HEK293 (cell line): Measurements from ENCODE around the gene KMO.

ENCODE experiments used
- CTCF ChIA-PET: fragments of 350-600 bp; formaldehyde crosslinking; extraction: SDS; loops from one replicate; lab custom pipeline; 2021; ENCODE audit warnings: antibody characterized with exemption; lab: Yijun Ruan, JAX
- POLR2A ChIA-PET: fragments of 300-600 bp; formaldehyde crosslinking; extraction: SDS; loops from one replicate; lab custom pipeline; 2020; ENCODE audit warnings: antibody characterized with exemption, inconsistent platforms; lab: Yijun Ruan, JAX
- H3K27ac ChIP-seq: fragments of 200-500 bp; sonication (Bioruptor generic); 2 replicates; pipeline ENCODE4 v1.5.1; 2014; ENCODE audit warnings: low read depth, low read length, control low read depth, inconsistent platforms; ENCODE audit errors: extremely low read depth
- H3K36me3 ChIP-seq, 2 experiments: fragments of 200-500 bp in 1 of 2; sonication (Bioruptor generic) in 1 of 2; 1 replicate in 1 of 2; 2 replicates in 1 of 2; pipeline ENCODE4 v1.5.1; 2014 to 2017; ENCODE audit warnings: inconsistent platforms in 2 of 2, low read length in 2 of 2; ENCODE audit not compliant: control insufficient read depth in 2 of 2, insufficient read depth in 1 of 2
- H3K4me1 ChIP-seq: fragments of 200-500 bp; sonication (Bioruptor generic); 2 replicates; pipeline ENCODE4 v1.5.1; 2014; ENCODE audit warnings: mild to moderate bottlenecking, low read length, inconsistent platforms; ENCODE audit not compliant: control insufficient read depth, insufficient read depth
- H3K4me3 ChIP-seq: 2 replicates; pipeline ENCODE4 v1.5.1; 2011; ENCODE audit warnings: low read depth, mild to moderate bottlenecking, control low read depth, low read length, moderate library complexity
- H3K9me3 ChIP-seq: fragments of 200-500 bp; sonication (Bioruptor generic); 2 replicates; pipeline ENCODE4 v1.5.1; 2014; ENCODE audit warnings: low read depth, low read length, inconsistent platforms; ENCODE audit not compliant: control insufficient read depth, insufficient read depth
- GLIS1 ChIP-seq: fragments of 450-650 bp; formaldehyde crosslinking; IDR thresholded peaks from 2 replicates; pipeline ENCODE4 v1.5.1; 2016; ENCODE audit warnings: missing biosample characterization, missing genetic modification characterization
- KLF16 ChIP-seq: fragments of 450-650 bp; formaldehyde crosslinking; IDR thresholded peaks from 2 replicates; pipeline ENCODE4 v1.5.1; 2017; ENCODE audit warnings: missing biosample characterization, missing genetic modification characterization
- MYNN ChIP-seq: fragments of 450-650 bp; formaldehyde crosslinking; IDR thresholded peaks from 2 replicates; pipeline ENCODE4 v1.5.1; 2016; ENCODE audit warnings: missing biosample characterization, missing genetic modification characterization, borderline replicate concordance
- SCRT1 ChIP-seq: fragments of 450-650 bp; formaldehyde crosslinking; IDR thresholded peaks from 2 replicates; pipeline ENCODE4 v1.5.1; 2016; ENCODE audit warnings: missing biosample characterization, missing genetic modification characterization, borderline replicate concordance
- SCRT2 ChIP-seq: fragments of 450-650 bp; formaldehyde crosslinking; IDR thresholded peaks from 2 replicates; pipeline ENCODE4 v1.5.1; 2016; ENCODE audit warnings: missing biosample characterization, missing genetic modification characterization
- SP3 ChIP-seq: fragments of 450-650 bp; formaldehyde crosslinking; IDR thresholded peaks from 2 replicates; pipeline ENCODE4 v1.5.1; 2016; ENCODE audit warnings: missing biosample characterization, missing genetic modification characterization
- TRIM28 ChIP-seq: IDR thresholded peaks from 2 replicates; pipeline ENCODE4 v1.6.1; 2011; ENCODE audit warnings: low read length, control low read depth, borderline replicate concordance
- ZNF140 ChIP-seq: fragments of 450-650 bp; formaldehyde crosslinking; IDR thresholded peaks from 2 replicates; pipeline ENCODE4 v1.5.1; 2016; ENCODE audit warnings: missing biosample characterization, missing genetic modification characterization
- ZNF184 ChIP-seq: fragments of 450-650 bp; IDR thresholded peaks from 2 replicates; pipeline ENCODE4 v1.5.1; 2018; ENCODE audit warnings: missing biosample characterization, mild to moderate bottlenecking, missing genetic modification characterization
- ZNF366 ChIP-seq: fragments of 450-650 bp; formaldehyde crosslinking; conservative IDR thresholded peaks from 2 replicates; pipeline ENCODE4 v1.5.1; 2016; ENCODE audit warnings: missing biosample characterization, missing genetic modification characterization
- ZNF510 ChIP-seq: fragments of 450-650 bp; formaldehyde crosslinking; IDR thresholded peaks from 2 replicates; pipeline ENCODE4 v1.5.1; 2018; ENCODE audit warnings: mild to moderate bottlenecking, missing genetic modification characterization, missing biosample characterization; ENCODE audit not compliant: insufficient replicate concordance
- ZNF530 ChIP-seq: fragments of 450-650 bp; formaldehyde crosslinking; IDR thresholded peaks from 2 replicates; pipeline ENCODE4 v1.5.1; 2016; ENCODE audit warnings: low read depth, missing biosample characterization, missing genetic modification characterization
- ZNF792 ChIP-seq: fragments of 450-650 bp; formaldehyde crosslinking; IDR thresholded peaks from 2 replicates; pipeline ENCODE4 v1.5.1; 2016; ENCODE audit warnings: missing biosample characterization, missing genetic modification characterization
- TF ChIP-seq, protein P1 (sequence below): fragments of 450-650 bp; formaldehyde crosslinking; conservative IDR thresholded peaks from 2 replicates; pipeline ENCODE4 v1.5.1; 2016; ENCODE audit warnings: low read depth, missing biosample characterization, missing genetic modification characterization
- TF ChIP-seq, protein P2 (sequence below): fragments of 450-650 bp; formaldehyde crosslinking; IDR thresholded peaks from 2 replicates; pipeline ENCODE4 v1.5.1; 2017; ENCODE audit warnings: missing biosample characterization, missing genetic modification characterization
- TF ChIP-seq, protein P3 (sequence below): fragments of 450-650 bp; formaldehyde crosslinking; IDR thresholded peaks from 2 replicates; pipeline ENCODE4 v1.5.1; 2016; ENCODE audit warnings: missing biosample characterization, missing genetic modification characterization
- TF ChIP-seq, protein P4 (sequence below): fragments of 450-650 bp; formaldehyde crosslinking; IDR thresholded peaks from 2 replicates; pipeline ENCODE4 v1.5.1; 2016; ENCODE audit warnings: missing biosample characterization, missing genetic modification characterization, low read depth
- TF ChIP-seq, protein P5 (sequence below): fragments of 450-650 bp; formaldehyde crosslinking; conservative IDR thresholded peaks from 2 replicates; pipeline ENCODE4 v1.5.1; 2016; ENCODE audit warnings: low read depth, missing biosample characterization, missing genetic modification characterization
- TF ChIP-seq, protein P6 (sequence below): fragments of 450-650 bp; formaldehyde crosslinking; IDR thresholded peaks from 2 replicates; pipeline ENCODE4 v1.5.1; 2016; ENCODE audit warnings: missing biosample characterization, missing genetic modification characterization, borderline replicate concordance

The KMO gene

DNA sequence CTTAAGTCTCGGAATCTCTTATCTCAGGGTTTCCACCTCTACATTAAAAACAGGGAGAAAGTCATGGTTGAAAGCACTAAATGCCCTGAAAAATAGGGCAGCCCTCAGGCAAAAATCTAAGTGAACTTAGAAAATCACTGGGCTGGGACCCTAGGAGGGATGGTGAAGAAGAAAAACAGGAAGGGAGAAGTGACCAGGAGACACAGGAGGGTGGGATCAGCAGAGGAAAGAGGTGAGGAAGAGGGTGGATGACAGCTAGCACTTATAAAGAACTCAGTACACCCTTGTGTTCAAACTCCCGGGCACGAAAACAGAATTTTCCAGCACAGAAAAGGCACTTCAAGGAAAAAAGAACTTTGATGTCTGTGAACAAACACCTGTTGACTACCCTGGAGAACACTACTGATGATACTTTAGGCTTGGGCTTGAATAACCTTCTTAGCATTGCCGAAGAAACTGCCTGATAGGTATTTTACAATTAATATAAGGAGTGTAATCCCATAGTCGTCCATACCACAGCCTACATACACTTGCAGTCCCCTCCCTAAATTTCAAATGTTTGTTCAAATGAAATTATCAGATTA, 106.0 kb downstream of the KMO start:
- no peak overlapping the region for H3K27ac ChIP-seq
- TF ChIP-seq SCRT1 (tag by site-specific recombination) = peak; percentile 96
- TF ChIP-seq ZNF792 (tag by site-specific recombination) = no peak
- TF ChIP-seq GLIS1 = peak; percentile 43; the same call in 1 of the 2 replicates
- TF ChIP-seq, protein P1, sequence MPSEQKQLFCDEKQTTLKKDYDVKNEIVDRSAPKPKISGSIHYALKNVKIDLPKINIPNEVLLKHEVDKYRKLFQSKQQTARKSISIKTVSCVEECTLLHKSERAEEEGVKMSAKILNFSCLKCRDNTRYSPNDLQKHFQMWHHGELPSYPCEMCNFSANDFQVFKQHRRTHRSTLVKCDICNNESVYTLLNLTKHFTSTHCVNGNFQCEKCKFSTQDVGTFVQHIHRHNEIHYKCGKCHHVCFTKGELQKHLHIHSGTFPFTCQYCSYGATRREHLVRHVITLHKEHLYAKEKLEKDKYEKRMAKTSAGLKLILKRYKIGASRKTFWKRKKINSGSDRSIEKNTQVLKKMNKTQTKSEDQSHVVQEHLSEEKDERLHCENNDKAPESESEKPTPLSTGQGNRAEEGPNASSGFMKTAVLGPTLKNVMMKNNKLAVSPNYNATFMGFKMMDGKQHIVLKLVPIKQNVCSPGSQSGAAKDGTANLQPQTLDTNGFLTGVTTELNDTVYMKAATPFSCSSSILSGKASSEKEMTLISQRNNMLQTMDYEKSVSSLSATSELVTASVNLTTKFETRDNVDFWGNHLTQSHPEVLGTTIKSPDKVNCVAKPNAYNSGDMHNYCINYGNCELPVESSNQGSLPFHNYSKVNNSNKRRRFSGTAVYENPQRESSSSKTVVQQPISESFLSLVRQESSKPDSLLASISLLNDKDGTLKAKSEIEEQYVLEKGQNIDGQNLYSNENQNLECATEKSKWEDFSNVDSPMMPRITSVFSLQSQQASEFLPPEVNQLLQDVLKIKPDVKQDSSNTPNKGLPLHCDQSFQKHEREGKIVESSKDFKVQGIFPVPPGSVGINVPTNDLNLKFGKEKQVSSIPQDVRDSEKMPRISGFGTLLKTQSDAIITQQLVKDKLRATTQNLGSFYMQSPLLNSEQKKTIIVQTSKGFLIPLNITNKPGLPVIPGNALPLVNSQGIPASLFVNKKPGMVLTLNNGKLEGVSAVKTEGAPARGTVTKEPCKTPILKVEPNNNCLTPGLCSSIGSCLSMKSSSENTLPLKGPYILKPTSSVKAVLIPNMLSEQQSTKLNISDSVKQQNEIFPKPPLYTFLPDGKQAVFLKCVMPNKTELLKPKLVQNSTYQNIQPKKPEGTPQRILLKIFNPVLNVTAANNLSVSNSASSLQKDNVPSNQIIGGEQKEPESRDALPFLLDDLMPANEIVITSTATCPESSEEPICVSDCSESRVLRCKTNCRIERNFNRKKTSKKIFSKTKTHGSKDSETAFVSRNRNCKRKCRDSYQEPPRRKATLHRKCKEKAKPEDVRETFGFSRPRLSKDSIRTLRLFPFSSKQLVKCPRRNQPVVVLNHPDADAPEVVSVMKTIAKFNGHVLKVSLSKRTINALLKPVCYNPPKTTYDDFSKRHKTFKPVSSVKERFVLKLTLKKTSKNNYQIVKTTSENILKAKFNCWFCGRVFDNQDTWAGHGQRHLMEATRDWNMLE (tag by site-specific recombination) = 0 out of 2 replicates have a peak, but pooled peaks have one; percentile 24
- TF ChIP-seq, protein P2, sequence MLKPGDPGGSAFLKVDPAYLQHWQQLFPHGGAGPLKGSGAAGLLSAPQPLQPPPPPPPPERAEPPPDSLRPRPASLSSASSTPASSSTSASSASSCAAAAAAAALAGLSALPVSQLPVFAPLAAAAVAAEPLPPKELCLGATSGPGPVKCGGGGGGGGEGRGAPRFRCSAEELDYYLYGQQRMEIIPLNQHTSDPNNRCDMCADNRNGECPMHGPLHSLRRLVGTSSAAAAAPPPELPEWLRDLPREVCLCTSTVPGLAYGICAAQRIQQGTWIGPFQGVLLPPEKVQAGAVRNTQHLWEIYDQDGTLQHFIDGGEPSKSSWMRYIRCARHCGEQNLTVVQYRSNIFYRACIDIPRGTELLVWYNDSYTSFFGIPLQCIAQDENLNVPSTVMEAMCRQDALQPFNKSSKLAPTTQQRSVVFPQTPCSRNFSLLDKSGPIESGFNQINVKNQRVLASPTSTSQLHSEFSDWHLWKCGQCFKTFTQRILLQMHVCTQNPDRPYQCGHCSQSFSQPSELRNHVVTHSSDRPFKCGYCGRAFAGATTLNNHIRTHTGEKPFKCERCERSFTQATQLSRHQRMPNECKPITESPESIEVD (tag by site-specific recombination) = peak; percentile 38; the same call in 1 of the 2 replicates
- TF ChIP-seq ZNF366 = 0 out of 2 replicates have a peak, but pooled peaks have one; percentile 12
- 0 out of 2 replicates have a peak, but pooled peaks have one; percentile 8 for TF ChIP-seq TRIM28
- no peak for TF ChIP-seq KLF16 (tag by site-specific recombination)
- TF ChIP-seq ZNF184 (tag by site-specific recombination) = no peak
- TF ChIP-seq, protein P3, sequence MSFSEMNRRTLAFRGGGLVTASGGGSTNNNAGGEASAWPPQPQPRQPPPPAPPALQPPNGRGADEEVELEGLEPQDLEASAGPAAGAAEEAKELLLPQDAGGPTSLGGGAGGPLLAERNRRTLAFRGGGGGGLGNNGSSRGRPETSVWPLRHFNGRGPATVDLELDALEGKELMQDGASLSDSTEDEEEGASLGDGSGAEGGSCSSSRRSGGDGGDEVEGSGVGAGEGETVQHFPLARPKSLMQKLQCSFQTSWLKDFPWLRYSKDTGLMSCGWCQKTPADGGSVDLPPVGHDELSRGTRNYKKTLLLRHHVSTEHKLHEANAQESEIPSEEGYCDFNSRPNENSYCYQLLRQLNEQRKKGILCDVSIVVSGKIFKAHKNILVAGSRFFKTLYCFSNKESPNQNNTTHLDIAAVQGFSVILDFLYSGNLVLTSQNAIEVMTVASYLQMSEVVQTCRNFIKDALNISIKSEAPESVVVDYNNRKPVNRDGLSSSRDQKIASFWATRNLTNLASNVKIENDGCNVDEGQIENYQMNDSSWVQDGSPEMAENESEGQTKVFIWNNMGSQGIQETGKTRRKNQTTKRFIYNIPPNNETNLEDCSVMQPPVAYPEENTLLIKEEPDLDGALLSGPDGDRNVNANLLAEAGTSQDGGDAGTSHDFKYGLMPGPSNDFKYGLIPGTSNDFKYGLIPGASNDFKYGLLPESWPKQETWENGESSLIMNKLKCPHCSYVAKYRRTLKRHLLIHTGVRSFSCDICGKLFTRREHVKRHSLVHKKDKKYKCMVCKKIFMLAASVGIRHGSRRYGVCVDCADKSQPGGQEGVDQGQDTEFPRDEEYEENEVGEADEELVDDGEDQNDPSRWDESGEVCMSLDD = no peak
- TF ChIP-seq, protein P4, sequence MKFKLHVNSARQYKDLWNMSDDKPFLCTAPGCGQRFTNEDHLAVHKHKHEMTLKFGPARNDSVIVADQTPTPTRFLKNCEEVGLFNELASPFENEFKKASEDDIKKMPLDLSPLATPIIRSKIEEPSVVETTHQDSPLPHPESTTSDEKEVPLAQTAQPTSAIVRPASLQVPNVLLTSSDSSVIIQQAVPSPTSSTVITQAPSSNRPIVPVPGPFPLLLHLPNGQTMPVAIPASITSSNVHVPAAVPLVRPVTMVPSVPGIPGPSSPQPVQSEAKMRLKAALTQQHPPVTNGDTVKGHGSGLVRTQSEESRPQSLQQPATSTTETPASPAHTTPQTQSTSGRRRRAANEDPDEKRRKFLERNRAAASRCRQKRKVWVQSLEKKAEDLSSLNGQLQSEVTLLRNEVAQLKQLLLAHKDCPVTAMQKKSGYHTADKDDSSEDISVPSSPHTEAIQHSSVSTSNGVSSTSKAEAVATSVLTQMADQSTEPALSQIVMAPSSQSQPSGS = no peak
- TF ChIP-seq ZNF140 = no peak
- TF ChIP-seq SCRT2 (tag by site-specific recombination) = peak; percentile 98
- no peak for TF ChIP-seq ZNF510 (tag by site-specific recombination)
- no peak for TF ChIP-seq MYNN (tag by site-specific recombination)
- TF ChIP-seq ZNF530 (tag by site-specific recombination) = no peak
- TF ChIP-seq, protein P5, sequence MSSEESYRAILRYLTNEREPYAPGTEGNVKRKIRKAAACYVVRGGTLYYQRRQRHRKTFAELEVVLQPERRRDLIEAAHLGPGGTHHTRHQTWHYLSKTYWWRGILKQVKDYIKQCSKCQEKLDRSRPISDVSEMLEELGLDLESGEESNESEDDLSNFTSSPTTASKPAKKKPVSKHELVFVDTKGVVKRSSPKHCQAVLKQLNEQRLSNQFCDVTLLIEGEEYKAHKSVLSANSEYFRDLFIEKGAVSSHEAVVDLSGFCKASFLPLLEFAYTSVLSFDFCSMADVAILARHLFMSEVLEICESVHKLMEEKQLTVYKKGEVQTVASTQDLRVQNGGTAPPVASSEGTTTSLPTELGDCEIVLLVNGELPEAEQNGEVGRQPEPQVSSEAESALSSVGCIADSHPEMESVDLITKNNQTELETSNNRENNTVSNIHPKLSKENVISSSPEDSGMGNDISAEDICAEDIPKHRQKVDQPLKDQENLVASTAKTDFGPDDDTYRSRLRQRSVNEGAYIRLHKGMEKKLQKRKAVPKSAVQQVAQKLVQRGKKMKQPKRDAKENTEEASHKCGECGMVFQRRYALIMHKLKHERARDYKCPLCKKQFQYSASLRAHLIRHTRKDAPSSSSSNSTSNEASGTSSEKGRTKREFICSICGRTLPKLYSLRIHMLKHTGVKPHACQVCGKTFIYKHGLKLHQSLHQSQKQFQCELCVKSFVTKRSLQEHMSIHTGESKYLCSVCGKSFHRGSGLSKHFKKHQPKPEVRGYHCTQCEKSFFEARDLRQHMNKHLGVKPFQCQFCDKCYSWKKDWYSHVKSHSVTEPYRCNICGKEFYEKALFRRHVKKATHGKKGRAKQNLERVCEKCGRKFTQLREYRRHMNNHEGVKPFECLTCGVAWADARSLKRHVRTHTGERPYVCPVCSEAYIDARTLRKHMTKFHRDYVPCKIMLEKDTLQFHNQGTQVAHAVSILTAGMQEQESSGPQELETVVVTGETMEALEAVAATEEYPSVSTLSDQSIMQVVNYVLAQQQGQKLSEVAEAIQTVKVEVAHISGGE (tag by site-specific recombination) = peak; percentile 93
- TF ChIP-seq, protein P6, sequence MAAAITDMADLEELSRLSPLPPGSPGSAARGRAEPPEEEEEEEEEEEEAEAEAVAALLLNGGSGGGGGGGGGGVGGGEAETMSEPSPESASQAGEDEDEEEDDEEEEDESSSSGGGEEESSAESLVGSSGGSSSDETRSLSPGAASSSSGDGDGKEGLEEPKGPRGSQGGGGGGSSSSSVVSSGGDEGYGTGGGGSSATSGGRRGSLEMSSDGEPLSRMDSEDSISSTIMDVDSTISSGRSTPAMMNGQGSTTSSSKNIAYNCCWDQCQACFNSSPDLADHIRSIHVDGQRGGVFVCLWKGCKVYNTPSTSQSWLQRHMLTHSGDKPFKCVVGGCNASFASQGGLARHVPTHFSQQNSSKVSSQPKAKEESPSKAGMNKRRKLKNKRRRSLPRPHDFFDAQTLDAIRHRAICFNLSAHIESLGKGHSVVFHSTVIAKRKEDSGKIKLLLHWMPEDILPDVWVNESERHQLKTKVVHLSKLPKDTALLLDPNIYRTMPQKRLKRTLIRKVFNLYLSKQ (tag by site-specific recombination) = no peak
- TF ChIP-seq SP3 (tag by site-specific recombination) = peak; percentile 25; the same call in 1 of the 2 replicates

More for the DNA sequence above, 106.0 kb downstream of the KMO start:
- Histone ChIP-seq H3K4me1 (peaks cover 10% of the 10 kb centered on the region), H3K4me3 (peak overlapping the region; percentile 95), H3K9me3 (no peaks in the 10 kb centered on the region; the same call in 1 of the 2 replicates), H3K36me3 (peaks cover 0 to 19% of the 10 kb centered on the region in 2 experiments; a peak in 1 of 3 replicates)
- CTCF ChIA-PET = interaction anchor here (0.6 to 2.0 kb wide), 6 partner anchors 8 to 360 kb away, joined by 3 to 12 read pairs (median 3); no protein-coding TSS in a partner anchor
- POLR2A ChIA-PET = interaction anchor here (1.5 kb wide), 1 partner anchor 210 kb away, joined by 6 read pairs; the partner anchor contains the start of gene EXO1
